Ovary (tissue), 1 donor: ENCODE results near the gene NAV2.

Experiments
- EP300 ChIP-seq: sonication (generic); formaldehyde crosslinking; IDR thresholded peaks from one replicate; pipeline ENCODE4 v1.6.1; 2017; ENCODE audit warnings: antibody characterized with exemption
- POLR2A ChIP-seq: fragments of 450-650 bp; IDR thresholded peaks from one replicate; pipeline ENCODE4 v1.6.1; 2017; ENCODE audit warnings: antibody characterized with exemption, mild to moderate bottlenecking, moderate library complexity

- TF ChIP-seq EP300 (no peak), POLR2A (no peak)
Observed at GRCh38 chr11:19777377-19778102, 64.9 kb downstream of the NAV2 start.
